HG03354 (cell line): ENCODE results near the gene ADGRV1.
"Not testable (repeated sequence)": the region's sequence is repeated elsewhere in the genome, so short reads cannot be mapped to it uniquely, and the experiment has no call there.

Experiments used
- ATAC-seq: cut with Tn5 transposase; IDR thresholded peaks from one replicate; pipeline ENCODE4 v1.9.1; 2021; ENCODE audit warnings: mild to moderate bottlenecking; ENCODE audit not compliant: unreplicated experiment, poor library complexity, severe bottlenecking

ADGRV1 gene

DNA sequence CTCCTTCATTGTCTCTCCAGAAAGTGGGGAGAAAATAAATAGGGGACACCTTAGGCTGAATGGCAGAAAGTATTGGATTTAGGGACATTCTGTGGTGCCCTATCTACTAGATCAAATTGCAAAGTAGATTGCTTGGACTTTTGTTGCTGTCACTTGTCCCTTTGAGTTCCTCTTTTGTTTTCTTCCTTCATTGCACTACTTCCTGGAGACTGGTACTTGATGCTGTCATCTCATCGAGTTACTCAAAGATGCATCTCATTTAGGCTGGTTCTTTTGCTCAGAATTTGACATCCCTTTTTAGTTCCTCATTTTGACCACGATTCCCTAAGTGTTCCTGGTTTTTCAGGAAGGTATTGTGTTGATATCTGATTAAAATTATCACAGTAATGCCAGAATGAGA lies 137.6 kb downstream of the ADGRV1 start:
- no peak for ATAC-seq

DNA sequence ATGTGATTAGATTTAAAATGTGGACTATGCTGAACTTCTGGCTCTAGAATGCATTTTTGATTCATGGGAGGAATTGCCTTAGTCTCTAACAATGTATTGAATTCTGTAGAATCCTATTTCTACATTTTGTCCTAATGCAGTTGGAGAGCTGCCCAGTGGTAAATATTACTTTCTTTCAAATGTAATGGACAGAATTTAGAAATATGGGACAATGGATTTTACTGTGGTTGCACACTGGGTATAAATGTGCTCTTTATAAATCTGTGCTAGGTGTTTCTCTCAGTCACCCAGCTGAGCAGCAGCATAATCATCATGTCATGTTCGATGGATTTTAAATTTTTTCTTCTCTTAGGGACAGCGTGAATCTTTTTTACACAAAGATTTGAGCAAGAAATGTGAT lies 141.7 kb downstream of the ADGRV1 start:
- no peak for ATAC-seq

DNA sequence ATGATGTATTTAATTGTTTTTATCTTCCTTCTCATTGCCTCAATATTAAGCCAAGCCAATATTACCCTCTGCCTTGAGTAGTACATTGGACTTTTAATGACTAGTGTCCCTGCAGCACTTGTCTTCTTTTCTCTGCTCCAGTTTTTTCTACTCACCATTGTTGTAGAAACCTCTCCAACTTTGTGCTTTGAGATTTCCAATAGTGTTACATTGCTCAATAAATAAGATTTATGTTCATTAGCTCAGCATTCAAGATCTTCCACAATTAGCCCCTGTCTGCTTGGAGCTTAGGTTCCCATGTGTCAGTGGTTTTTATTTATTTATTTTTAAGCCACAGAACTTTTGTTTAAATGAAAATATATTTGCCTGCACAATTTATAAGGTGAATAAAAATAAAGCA lies 145.3 kb downstream of the ADGRV1 start:
- ATAC-seq: no peak

DNA sequence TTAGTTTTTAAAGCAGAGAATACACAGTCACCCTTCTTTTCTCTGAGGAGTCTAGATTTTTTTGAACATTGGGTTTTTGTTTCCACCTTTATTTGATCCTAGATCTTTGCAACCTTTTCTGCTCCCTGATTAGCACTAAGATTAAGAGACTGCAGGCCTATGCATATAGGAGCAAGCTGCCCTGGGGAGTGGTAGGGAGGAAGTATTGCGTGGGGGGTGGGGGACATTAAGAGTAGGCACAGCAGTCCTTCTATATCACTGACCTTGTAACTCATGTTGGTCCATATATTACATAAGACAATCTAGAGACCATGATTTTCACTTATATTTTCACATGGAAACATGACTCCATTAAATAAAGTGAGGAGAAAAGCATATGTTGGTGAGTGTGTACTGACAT lies 149.1 kb downstream of the ADGRV1 start:
- ATAC-seq: no peak

DNA sequence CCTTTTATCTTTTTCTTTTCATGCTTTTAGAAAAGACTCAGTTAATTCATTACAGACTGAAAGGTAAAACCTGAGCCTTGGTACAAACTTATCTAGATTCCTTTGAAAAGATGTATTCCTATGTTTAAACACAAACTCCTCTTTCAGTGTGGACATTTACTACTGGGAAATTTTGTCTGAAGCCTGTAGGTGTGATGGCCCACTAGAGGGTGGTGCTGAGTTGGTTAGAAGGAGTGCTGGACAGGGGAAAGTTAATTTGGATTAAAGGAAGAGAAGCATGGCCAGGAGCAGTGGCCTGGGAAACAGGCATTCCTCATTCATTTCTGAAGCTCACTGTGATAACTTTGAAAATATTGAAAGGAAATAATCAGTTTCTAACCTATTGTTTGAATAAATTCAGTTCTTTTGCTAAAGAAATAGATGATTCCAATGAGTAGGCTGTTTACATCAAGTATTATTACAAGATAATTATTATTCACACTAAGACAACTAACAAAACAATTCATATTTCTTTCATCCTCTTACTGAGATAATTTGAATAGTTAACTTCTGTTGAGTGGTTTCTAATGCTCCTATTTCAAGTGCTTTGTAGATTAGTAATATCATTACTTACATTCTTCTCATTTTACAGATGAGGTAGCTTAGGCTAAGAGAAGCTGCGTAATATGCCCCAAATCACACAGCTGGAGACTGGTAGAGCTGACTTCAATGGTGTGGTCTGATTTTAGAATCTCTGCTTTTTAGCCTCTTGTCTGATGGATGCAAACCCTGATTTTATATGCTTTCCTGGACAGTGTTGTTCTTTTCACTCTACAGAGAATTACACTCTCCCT lies 150.9 kb downstream of the ADGRV1 start:
- ATAC-seq: peak; percentile 76

DNA sequence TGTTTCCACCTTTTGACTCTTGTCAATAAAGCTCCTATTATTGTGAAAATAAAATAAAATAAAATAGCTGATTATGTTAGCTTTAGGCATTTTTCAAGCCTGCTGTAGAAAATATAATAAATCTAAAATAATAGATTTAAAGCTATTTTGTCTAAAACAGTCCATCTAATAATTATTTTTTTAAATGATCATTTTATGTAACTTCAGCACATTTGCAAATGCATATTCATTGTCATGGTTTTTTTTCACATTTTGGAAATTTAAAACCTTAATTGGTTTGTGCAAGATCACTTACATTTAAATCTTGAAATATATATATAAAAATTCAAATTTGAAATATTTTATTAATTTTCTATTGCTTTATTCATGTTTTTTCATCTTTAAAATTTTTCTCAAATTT lies 159.8 kb downstream of the ADGRV1 start:
- ATAC-seq: no peak

DNA sequence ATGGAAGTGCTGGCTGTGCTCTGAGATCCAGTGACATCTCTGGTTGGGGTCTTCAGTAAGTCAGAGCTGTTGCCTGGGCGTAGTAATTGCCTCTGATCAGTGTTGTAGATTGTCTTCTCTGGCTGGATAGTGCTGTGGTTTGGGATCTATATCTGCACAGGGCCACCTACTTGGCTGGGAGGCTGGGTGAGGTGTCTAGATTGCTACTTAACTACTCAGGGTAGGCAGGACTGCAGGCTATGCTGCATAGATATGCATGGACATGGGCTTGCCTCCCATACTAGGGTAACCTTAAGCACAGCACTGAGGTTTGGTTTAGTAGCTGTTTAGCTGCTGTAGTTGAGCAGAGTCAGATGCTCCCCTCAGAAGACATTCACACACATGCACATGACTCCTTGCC lies 181.0 kb downstream of the ADGRV1 start:
- no peak for ATAC-seq

DNA sequence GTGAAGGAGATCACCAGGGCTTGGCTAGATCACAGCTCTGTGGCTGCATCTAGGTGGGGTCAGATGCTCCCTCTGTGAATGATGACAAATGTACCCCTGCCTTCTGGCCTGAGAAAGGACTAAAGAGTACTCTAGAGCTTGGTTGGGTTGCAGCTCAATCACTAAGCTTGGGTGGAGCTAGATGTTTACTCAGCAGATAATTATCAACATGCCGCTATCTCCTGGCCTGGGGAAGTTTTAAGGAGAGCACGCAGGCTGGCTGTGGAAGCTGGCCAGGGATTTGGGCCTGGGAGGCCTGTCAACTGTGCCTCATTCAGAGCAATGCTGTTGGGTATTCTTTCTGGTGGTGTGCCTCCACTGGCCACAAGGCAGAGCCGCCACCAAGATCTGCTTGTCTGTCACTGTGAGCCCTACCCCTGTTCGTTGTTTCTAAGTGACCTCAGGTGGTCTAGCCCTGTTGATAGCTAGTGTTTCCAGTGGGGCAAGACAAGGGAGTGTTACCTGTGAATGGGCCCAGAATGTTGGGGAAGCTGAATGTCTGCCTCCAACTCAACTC lies 181.7 kb downstream of the ADGRV1 start:
- no peak for ATAC-seq

DNA sequence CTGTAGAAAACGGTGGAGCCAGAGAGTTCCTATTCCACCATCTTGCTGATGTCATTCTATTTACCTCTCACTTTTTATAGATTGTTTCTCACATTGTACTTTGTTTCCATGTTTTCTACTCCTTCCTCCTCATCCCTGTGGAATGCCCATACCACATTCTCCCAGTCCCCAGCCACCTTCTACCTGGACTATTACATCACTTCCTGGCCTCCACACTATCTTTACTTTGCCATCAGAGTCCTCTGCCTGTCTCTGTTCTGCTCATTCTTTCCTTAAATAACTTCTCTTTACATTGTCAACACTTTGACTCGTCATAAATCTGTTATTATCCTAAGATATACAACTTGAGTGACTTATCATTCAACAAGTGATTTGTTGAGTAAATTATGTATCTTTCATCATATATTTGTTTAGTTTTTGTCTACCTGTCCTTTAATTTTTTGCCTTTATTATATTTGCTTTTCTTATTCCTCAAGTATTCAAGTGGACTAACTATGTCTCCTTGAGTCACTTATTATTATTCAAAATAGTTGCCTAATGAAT lies 182.5 kb downstream of the ADGRV1 start:
- no peak for ATAC-seq

DNA sequence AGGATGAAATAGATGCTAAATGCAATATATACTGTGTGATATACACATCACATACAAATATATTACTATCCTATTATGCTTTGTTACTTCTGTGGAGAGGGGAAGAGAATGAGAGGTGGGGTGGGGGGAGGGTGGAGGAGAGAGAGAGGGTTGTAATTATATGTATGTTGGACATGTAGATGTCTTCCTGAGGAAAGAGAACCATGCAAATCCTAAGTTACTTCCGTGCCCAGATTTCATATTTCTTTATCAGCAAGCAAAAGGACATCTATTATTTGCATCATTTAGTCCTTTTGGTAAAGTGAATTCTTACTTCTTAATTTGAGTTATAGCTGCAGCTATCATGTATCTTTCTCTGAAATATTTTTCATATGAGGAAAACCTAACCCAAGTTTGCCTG lies 187.5 kb downstream of the ADGRV1 start:
- no peak for ATAC-seq

DNA sequence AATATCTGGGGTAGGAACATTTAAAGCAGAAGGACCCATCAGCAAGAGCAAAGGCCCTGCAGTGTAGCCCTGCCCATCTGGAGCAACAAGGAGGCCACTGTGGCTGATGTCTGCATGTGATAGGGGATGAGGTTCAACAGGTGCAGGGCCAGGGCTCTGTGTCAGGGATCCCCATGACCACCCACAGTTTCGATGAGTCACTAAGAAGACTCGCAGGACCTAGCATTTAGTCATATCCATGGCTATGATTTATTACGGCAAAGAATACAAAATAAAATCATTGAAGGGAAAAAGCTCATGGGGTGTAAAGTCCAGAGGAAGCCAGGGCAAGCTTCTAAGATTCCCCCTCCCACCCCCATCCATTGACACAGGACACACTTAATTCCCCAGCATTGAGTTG lies 188.6 kb downstream of the ADGRV1 start:
- no peak for ATAC-seq

DNA sequence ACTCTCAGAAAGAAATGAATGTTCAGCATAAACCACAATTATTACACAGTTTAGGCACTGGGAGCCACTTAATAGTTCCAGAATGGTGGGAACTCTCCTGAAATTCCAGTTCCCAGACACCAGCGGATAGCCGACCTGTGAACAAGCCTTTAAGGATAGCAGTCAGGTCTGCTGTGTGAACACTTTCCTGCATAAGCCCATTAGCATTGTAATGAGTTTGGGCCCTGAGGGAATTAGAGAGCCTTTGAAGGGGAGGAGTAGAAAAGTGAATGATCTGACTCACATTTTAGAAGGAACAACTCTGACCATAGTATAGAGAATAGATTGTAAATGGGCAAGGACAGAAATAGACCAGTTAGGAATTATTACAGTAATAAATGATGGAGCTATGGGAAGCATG lies 189.1 kb downstream of the ADGRV1 start:
- no peak for ATAC-seq

DNA sequence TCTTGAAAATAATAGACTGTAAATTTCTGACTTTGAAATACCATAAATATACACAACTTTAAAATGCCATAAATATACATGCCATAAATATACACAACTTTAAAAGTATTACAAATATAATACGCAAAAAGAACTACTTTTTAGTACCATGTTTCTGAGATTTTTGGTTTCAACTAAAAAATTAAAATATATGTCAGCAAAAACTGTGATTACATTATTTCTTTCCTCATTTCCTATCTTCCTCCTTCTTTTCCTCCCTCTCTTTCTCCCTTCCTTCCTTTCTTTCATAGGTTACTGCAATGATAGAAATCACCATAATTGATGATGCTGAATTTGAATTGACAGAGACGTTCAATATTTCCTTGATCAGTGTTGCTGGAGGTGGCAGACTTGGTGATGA lies 200.5 kb downstream of the ADGRV1 start:
- no peak for ATAC-seq

DNA sequence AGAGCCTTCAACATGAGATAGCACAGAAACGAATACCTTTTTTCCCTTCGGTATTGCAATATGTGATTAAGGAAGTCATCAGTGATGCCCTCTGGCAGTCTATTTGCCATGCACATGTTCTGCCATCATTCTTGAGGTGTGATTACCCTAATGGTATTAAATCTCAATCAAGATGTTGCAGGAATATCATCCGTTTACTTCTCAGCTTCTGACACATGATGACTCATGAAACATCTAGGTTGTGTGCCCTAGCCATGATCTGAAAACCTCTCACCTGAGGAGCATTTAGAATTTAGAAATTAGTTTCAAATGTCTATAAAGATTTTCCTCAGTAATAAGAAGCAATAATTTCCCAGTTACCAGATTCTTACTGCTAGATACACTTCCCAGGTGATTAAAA lies 209.1 kb downstream of the ADGRV1 start:
- no peak for ATAC-seq

DNA sequence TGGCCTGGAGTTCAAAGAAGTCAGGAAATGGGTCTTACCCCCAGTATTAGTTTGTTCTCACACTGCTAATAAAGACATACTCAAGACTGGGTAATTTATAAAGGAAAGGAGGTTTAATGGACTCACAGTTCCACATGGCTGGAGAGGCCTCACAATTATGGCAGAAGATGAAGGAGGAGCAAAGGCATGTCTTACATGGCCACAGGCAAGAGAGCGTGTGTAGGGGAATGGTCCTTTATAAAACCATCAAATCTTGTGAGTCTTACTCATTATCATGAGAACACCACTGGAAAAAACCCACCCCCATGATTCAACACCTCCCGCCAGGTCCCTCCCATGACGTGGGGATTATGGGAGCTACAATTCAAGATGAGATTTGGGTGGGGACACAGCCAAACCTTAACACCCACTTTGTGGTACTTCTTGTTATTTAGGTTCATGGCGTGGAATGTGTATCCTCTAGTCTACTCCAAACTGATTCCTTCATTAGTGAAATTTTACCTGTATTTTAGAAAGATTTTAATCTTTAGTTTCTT lies 211.5 kb downstream of the ADGRV1 start:
- ATAC-seq: not testable (repeated sequence)

DNA sequence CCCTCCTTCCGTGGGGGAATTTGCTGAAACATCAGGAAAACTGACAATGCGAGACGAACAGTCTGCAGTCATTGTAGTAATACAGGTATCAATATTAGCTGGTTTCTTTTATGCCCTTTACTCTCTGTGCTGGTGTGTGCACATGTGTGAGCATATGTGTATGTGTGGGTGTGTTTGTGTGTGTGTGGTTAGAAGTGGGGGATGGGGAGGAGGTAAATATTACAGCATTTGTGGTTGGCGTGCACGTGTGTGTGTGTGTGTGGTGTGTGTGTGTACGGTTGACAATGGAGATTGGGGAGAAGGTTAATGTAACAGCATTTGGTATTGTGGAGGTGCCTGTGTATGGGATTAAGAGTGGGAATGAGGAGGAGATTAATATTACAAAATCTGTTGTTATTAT lies 219.4 kb downstream of the ADGRV1 start:
- ATAC-seq: no peak

DNA sequence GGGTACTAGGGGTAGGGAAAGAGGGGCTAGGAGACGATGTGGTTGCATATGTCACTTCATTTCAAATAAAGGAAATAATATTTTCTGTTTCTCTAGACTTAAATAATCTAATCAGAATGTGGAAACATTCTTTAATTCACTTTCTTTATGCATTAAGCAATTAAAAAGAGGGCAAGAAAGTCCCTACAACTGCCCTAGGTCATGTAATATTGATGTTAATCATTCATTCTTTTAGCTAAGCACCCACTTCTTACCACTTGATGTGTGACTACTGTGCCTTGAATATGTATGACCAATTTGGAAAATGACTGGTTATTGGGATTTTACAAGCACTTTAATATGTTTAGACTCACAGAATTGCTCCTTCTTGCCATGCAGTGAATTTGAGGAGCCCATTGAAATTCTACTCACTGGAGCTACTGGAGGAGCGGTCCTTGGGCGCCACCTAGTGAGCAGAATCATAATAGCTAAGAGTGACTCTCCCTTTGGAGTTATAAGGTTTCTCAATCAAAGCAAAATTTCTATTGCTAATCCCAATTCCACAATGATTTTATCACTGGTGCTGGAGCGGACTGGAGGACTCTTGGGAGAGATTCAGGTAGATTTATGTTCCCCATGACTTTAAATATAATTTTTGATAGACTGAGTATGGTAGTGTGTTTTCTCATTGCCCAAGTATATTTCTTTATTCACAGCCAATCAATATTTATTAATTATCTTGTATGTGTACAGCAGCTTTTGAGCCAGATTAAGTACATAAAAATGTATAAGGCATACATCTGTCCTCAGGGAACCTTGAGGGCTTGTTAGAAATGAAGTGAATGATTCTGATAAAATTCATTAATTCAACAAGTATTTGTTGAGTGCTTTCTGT lies 225.1 kb downstream of the ADGRV1 start:
- ATAC-seq: peak; percentile 99

DNA sequence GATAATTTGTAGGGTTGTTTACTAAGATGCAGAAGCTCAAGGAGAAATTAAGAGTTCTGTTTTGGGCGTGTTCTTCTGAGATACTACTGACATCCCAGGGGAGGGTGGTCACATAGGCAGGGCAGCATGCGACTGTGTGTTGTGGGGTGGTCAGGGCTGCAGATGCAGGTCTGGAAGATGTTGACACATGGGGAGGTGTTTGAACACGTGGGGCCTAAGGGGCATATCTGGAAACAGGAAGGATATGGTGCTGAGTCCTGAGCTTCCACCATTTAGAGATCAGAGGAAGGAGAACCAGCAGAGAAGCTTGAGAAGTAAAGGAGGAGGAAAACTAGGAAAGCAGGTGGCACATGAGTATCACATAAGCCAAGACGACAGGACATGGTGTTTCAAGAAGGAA lies 228.2 kb downstream of the ADGRV1 start:
- ATAC-seq: no peak

DNA sequence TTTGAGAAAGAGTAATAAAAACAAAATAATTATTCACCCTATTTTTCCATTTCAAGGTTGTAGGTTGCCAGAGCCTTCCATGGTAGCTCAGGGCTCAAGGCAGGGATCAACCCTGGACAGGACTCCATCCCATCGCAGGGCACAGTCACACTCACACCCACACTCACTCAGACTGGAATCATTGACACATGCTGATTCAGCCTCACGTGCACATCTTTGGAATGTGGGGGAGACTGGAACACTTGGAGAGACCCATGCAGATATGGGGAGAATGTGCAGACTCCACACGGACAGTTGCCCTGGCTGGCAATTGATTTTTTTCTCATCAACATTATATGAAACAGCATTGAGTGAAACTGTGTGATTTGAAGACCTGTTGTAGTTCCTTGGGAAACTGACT lies 234.1 kb downstream of the ADGRV1 start:
- ATAC-seq: no peak

DNA sequence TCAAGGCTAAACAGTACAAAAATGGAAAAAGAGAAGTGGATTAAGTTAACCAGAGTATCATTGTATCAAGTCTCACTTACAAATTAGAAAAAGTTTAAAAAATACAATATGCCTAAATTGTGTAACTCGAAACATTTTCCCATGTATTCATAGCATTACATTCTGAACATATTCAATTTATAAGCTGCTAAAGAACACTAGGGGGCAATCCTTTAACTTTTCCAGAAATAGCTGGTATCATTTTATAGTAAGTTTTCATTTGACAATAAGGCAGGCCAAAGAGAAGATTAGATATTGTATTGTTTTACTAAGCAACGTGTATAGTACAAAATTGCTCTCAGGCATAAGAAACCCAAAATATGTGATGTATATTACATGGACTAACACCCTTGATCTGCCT lies 234.6 kb downstream of the ADGRV1 start:
- ATAC-seq: no peak
